Glomerular endothelial cell (primary cell): ENCODE results near the gene SLC7A8. TPM values are rescaled to one million over a fixed set of nuclear protein-coding genes. Genes with fewer than 3 reads are reported as not detected.
"Not testable (repeated sequence)": the region's sequence is repeated elsewhere in the genome, so short reads cannot be mapped to it uniquely, and the experiment has no call there.

Source experiments
- DNase-seq: peaks from one replicate; pipeline ENCODE4 v3.0.0-alpha.2; 2011; ENCODE audit warnings: low read depth, low spot score; ENCODE audit errors: extremely low read depth
- total RNA-seq: library from RNA; depleted of rRNA; stranded (reverse); fragments of >200 nt; gene quantifications from 2 replicates; pipeline ENCODE4 v1.2.3, GENCODE V29; 2015

Gene SLC7A8
- total RNA-seq, 1 donor from 2014 or later, result 0.29 TPM

- DNase-seq, result no peak
Observed at GRCh38 chr14:23117371-23118020, 66.0 kb downstream of the SLC7A8 start.

- no peak for DNase-seq
Observed at GRCh38 chr14:23115918-23116317, 67.5 kb downstream of the SLC7A8 start.

DNA sequence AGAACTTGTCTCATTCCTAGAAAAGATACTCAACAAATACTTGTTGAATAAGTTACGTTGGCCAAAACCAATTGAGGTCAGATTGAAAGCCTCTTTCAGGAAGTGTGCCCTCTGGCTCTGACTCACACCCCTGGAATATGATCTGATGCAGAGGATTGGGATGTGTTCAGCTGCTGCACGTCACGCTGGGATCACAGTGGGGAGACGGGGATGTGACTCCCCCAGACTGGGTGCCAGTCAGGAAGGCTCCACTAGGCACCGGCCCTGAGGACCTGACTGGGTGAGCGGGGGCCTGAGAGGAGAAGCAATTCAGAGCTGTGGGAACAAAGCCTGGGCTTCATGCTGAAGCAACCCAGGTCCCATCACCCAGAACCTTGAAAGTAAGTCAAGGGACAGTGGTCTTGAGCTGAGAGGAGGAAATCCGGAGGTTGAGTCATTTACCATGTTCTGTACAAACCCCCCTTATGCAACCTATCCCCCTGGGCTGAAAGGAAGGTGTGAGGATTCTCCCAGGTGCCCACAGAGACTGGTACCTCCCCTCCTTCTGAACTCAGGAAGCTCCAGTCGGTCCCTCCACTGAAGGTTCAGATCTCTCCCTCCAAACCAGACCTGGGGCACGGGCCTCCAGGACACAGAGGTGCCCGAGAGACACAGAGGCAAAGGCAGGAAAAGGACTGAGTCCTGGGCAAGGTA lies 68.3 kb downstream of the SLC7A8 start:
- DNase-seq, result no peak

GRCh38 chr14:23114669-23115038 lies 68.8 kb downstream of the SLC7A8 start:
- DNase-seq, result no peak

GRCh38 chr14:23114120-23114458 lies 69.4 kb downstream of the SLC7A8 start:
- no peak for DNase-seq

GRCh38 chr14:23113431-23114119 lies 69.9 kb downstream of the SLC7A8 start:
- no peak for DNase-seq

DNA sequence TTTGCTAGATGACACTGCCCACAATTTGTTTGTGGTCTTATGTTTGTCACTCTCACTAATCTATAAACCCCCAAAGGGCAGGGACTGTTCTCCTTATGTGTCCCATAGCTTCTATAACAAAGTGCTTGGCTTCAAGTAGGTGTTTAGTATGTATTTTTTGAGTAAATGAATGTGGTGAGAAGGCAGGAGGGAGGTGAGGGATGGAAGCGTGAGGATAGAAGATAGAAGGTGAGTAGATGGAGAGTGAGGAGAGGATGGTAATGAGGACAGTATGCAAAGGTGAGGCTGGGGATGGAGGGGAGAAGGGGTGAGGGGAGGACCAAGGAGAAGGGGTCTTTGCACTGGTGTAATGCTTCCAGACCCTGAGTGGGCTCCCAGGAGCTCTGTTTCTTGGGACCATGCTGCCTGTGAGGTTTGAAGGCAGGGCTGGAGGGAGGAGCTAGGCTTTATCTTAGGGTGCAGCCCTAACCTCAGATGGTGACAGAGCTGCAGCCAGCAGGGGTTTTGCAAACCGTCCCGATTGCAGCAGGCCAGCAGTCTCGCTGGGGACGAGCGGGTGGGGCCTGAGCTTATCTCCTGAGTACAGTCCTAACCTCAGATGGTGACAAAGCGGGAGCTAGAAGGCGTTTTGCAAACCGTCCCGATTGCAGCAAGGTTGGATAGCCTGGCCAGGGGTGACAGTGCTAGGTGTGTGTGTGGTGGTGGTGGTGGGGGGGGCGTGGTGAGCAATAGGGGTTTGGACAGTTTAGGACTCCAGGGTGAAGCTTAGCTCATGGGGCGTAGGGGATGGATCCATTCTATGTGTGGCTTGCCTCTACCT lies 70.9 kb downstream of the SLC7A8 start:
- no peak for DNase-seq

DNA sequence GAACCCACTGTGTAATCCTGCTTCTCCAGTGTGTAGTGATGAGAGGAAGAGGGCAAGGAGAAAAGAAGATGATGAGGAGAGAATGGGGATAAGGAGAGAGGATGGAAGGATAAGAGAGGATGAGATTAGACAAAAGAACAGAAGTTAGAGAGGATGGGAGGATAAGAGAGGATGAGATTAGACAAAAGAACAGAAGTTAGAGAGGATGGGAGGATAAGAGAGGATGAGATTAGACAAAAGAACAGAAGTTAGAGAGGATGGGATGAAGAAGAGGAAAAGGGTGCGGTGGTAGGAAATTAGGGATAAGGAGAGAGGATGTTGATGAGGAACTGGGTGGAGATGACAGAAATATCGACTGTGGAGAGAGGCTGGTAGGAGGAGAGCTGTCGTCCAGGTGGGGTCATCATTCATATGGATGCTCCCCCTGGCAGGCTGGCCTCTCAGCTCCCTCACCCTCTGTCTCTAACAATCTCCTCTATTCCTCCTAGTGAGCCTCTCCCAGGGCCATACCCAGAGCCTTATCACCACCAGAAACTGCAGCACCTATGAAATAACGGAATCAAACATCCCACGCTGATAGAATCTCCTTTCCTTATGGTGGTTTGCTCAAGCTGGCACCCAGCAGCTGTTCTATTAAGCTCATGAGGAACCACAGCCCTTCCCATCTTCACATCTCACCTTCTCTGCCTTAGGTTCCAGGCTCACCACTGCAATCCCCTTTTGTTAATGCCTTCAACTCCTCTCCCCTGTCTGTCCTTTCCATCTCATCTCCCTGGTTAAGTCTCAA lies 72.7 kb downstream of the SLC7A8 start:
- DNase-seq, result no peak

DNA sequence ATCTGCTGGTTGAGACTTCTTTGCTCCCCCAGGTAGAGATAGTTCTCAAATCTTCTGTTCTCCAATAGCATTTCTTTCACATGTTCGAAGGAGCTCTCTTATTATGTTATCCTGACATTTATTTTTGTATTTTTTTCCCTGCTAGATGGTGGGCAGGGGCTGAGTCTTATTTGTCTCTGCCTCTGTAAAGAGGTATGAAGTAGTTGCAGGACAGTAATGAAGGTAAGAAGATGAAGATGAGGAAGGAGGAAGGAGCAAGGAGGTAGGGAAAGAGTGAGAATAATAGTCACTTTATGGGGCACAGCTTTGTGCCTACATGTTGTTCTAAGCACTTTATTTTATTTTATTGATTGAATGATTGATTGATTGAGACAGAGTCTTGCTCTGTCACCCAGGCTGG lies 73.7 kb downstream of the SLC7A8 start:
- no peak for DNase-seq

- DNase-seq, result not testable (repeated sequence)
Observed at GRCh38 chr14:23108169-23108568, 75.3 kb downstream of the SLC7A8 start.

DNA sequence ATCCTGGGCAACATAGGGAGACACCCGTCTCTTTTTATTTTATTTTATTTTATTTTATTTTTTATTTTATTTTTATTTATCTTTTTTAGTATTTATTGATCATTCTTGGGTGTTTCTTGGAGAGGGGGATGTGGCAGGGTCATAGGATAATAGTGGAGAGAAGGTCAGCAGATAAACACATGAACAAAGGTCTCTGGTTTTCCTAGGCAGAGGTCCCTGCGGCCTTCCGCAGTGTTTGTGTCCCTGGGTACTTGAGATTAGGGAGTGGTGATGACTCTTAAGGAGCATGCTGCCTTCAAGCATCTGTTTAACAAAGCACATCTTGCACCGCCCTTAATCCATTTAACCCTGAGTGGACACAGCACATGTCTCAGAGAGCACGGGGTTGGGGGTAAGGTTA lies 75.8 kb downstream of the SLC7A8 start:
- DNase-seq, result not testable (repeated sequence)

- DNase-seq, result no peak
Observed at GRCh38 chr14:23106747-23107045, 76.8 kb downstream of the SLC7A8 start.

- DNase-seq, result no peak
Observed at GRCh38 chr14:23105348-23105824, 78.1 kb downstream of the SLC7A8 start.

GRCh38 chr14:23104591-23105347 lies 78.7 kb downstream of the SLC7A8 start, which contains the start of gene CIROP:
TSS of gene CIROP (minus strand) at chr14:23104989. CDS start at chr14:23104920, 69 bp downstream.
- no peak for DNase-seq

- DNase-seq, result no peak
Observed at GRCh38 chr14:23104070-23104590, 79.3 kb downstream of the SLC7A8 start.

DNA sequence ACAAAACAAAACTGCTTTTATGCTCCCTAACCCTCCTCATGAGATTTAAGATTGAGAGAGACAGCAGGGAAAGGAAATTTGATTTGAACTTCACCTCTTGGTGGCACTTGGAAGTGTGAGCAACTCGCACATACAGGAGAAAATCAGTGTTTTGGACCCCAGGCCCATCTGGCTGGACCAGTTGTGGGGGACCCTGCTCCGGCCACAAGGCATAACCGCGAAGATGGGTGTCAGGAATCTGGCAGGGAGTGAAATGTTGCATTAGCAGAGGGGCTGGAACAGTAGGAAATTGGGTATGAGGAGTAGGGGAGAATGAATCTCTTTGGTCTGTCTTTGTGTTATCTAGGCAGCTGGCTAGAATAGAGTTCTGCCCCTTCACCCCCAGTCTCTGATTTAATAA lies 79.9 kb downstream of the SLC7A8 start:
- DNase-seq, result no peak

- no peak for DNase-seq
Observed at GRCh38 chr14:23102801-23103200, 80.7 kb downstream of the SLC7A8 start.

DNA sequence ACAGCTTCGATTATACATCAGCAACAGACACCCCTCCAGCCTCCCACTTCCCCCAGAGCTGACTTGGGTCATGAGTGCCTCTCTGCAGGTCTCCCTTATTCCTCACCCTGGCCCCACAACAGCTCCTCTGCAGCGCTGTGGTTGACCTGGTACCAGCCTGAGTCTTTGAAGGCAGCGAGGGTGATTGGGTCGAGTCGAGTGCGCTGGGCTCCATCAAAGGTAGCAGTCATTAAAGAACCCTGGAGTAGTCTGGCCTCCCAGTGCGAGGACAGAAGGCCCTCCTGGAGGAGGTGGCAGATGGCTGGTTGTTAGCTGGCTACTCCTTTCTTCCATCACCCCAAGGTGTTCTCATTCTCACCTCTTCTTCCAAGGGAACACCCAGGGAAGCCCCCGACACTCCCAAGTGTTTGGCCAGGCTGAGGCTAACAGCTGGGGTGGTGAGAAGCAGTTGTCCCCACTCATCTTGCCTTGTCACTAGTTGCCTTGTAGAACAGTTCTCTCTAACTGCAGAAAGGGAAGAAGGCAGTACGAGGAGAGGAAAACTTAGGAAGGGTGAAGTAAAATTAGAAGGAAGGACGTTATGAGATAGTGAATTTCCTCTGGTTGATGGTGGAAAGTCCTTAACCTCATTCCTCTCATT lies 81.4 kb downstream of the SLC7A8 start:
- DNase-seq, result no peak
